GM12801 (cell line): ENCODE measurements around the gene LBHD2.

Source experiments
- CTCF ChIP-seq: IDR thresholded peaks from one replicate; pipeline ENCODE4 v1.5.1; 2011; ENCODE audit warnings: control low read depth; ENCODE audit not compliant: insufficient read length; ENCODE audit errors: extremely low read depth

Gene LBHD2

GRCh38 chr14:103132381-103133209 lies 48.6 kb downstream of the LBHD2 start:
- TF ChIP-seq CTCF, result no peak

GRCh38 chr14:103133210-103134140 lies 49.5 kb downstream of the LBHD2 start:
- no peak for TF ChIP-seq CTCF

- TF ChIP-seq CTCF, result no peak
Measured at GRCh38 chr14:103134405-103134804, 50.4 kb downstream of the LBHD2 start.

GRCh38 chr14:103134919-103135318 lies 50.9 kb downstream of the LBHD2 start:
- TF ChIP-seq CTCF, result no peak

GRCh38 chr14:103135333-103136260 lies 51.6 kb downstream of the LBHD2 start:
- TF ChIP-seq CTCF, result no peak

GRCh38 chr14:103136388-103137271 lies 52.6 kb downstream of the LBHD2 start:
- no peak for TF ChIP-seq CTCF
